ENCODE measurements around the gene SSNA1. TPM values are rescaled to one million over a fixed set of nuclear protein-coding genes. Genes with fewer than 3 reads are reported as not detected.

The SSNA1 gene
- total RNA-seq, 2 donors from 2014 or later = 114 to 124 TPM

DNA sequence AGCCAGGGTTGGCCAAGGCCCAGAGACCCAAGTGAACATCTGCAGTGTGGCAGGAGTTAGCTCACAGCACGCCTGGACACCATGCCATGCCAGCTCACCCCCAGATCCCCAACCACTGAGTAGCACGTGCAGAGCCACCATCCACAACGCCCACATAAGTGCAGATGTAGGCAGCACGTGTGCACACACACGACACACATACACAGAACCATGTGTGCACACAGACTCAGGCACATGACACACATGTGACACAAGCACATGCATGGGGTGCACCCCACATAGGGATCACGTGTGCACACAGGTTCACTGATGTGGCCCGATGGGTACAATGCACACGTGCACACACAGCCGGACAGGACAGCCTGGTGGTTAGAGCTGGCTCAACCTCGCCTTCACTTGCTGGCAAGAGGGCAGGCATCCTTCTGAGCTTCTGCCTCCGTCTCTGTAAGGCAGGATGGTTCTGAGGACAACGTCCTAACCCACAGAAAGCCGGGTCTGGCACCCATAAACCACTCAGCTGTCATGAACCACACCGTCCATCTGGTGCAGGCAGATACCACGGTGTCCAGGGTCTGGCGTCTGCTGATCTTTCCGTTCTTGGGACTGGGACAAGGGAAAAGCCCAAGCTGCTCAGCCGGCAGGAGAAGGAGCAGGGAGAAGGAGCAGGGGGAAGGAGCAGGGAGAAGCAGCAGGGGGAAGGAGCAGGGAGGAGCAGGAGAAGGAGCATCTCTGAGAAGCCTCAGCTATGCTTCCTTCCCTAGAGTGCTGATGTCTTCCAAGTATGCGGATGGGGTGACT lies 30.7 kb upstream of the SSNA1 start:
- Histone ChIP-seq H3K27me3 (replicated peaks; ENCODE audit: insufficient read depth) (peaks cover 4% of the 10 kb centered on the region), H3K27ac (no peak overlapping the region), H3K9me3 (no peaks in the 10 kb centered on the region), H3K4me3 (no peak overlapping the region), H3K4me1 (replicated peaks) (peaks cover 8% of the 10 kb centered on the region), H3K36me3 (no peaks in the 10 kb centered on the region)
- intact Hi-C loops (cut with DNase I) = no loop called here
- WGBS = 60% methylated on average over 19 of the region's 19 CpGs
- TF ChIP-seq POLR2AphosphoS5 (IDR thresholded peaks at IDR 0.05) (no peak), POLR2A (IDR thresholded peaks at IDR 0.05) (no peak)
- TF ChIP-seq, protein P1, sequence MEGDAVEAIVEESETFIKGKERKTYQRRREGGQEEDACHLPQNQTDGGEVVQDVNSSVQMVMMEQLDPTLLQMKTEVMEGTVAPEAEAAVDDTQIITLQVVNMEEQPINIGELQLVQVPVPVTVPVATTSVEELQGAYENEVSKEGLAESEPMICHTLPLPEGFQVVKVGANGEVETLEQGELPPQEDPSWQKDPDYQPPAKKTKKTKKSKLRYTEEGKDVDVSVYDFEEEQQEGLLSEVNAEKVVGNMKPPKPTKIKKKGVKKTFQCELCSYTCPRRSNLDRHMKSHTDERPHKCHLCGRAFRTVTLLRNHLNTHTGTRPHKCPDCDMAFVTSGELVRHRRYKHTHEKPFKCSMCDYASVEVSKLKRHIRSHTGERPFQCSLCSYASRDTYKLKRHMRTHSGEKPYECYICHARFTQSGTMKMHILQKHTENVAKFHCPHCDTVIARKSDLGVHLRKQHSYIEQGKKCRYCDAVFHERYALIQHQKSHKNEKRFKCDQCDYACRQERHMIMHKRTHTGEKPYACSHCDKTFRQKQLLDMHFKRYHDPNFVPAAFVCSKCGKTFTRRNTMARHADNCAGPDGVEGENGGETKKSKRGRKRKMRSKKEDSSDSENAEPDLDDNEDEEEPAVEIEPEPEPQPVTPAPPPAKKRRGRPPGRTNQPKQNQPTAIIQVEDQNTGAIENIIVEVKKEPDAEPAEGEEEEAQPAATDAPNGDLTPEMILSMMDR (IDR thresholded peaks at IDR 0.05) = no peak
- DNase-seq (ENCODE audit: low spot score) = no peak

DNA sequence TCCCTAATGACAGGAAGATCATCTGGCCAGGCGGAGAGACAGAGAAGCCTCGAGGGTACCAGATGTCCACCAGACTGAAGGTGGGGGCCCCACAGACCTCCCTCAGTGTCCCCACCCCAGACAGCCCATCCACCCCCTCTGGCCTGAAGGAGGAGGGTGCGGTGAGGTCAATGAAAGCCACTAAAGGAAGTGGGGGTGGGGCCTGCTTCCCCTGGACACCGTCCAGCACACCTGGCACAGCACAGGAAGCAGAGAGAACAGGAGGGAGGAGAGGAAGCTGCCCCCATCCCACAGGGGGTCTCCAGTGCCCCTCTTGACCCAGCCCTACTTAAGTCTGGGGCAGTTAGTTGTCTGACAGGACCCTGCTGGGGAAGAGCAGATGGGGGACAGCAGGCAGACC lies 29.9 kb upstream of the SSNA1 start:
- intact Hi-C loops (cut with DNase I) = no loop called here
- no peak for DNase-seq (ENCODE audit: low spot score)
- 38% methylated on average over 4 of the region's 4 CpGs for WGBS
- Histone ChIP-seq H3K27me3 (replicated peaks; ENCODE audit: insufficient read depth) (peaks cover 4% of the 10 kb centered on the region), H3K4me1 (replicated peaks) (peaks cover 10% of the 10 kb centered on the region), H3K36me3 (no peaks in the 10 kb centered on the region), H3K27ac (no peak overlapping the region), H3K9me3 (no peaks in the 10 kb centered on the region), H3K4me3 (no peak overlapping the region)
- TF ChIP-seq, protein P1 (IDR thresholded peaks at IDR 0.05) = no peak
- TF ChIP-seq POLR2A (IDR thresholded peaks at IDR 0.05) (no peak), POLR2AphosphoS5 (IDR thresholded peaks at IDR 0.05) (no peak)

DNA sequence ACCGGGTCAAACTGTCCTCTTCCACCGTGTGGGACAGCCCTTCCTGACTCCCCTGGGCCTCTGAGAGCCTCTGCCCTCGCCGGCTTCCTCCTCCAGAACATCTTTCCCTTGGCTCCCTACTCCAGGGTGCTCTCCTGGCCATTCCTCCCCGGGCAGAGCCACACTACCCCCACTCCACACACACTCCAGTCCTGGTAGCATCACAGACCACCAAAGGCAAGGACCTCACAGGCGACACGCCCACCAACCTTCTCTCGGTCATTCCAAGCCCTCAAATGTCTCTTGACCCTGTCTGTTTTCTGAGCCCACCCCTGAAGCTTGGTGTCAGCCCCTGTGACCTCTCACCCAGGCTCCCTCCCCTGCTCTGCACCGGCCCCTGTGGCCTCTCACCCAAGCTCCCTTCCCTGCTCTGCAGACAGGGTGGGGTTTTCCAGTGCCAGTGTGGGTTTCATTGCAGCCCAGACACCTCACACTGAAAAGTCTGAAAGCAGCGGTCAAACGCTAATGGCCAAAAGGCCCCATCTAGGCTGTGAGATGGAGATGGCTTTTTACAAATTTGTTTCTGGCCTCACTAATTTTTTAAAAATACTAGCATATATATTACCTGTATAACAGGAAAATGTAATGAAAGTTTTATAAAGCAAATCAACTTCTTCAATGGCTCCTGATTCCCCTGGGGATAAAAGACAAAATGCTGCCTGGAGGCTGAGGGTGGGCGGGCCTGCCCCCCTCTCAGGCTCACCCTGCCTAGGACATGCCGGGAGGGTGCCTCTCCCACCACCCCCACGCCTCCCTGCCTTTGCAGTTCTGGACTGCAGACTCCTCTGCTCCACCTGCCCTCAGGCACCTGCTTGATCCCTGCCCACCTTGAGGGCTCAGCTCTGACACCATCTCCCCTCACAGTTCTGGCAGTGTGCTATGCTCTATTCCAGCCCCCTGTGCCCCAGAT lies 29.1 kb upstream of the SSNA1 start:
- Histone ChIP-seq H3K4me3 (no peak overlapping the region), H3K9me3 (no peaks in the 10 kb centered on the region), H3K27ac (no peak overlapping the region), H3K36me3 (no peaks in the 10 kb centered on the region), H3K4me1 (replicated peaks) (peaks cover 10% of the 10 kb centered on the region), H3K27me3 (replicated peaks; ENCODE audit: insufficient read depth) (peaks cover 4% of the 10 kb centered on the region)
- TF ChIP-seq POLR2AphosphoS5 (IDR thresholded peaks at IDR 0.05) = no peak
- no peak for TF ChIP-seq POLR2A (IDR thresholded peaks at IDR 0.05)
- TF ChIP-seq, protein P1 (IDR thresholded peaks at IDR 0.05) = no peak
- intact Hi-C loops (cut with DNase I) = no loop called here
- 42% methylated on average over 14 of the region's 14 CpGs for WGBS
- no peak for DNase-seq (ENCODE audit: low spot score)

DNA sequence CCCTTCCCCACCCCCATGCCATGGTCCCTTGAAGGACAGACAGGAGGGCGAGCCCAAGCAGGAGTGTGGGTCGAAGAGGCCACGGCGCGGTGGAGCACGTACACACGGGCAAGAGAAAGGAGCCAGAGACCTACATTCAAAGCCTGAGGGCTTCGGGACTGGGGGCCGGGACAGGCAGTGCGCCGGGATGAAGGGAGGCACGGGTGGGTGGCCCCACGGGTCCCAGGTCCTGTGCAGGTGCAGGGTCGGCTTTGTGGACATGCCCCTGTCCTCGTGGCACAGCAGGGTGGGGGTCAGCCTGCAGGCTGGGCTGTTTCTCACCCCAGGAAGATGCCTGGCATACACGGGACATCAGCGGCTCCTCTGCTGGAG lies 28.4 kb upstream of the SSNA1 start:
- no peaks in the 10 kb centered on the region for H3K36me3 ChIP-seq
- no peak overlapping the region for H3K27ac ChIP-seq
- H3K4me3 ChIP-seq = no peak overlapping the region
- intact Hi-C loops (cut with DNase I) = no loop called here
- TF ChIP-seq POLR2A (IDR thresholded peaks at IDR 0.05) (no peak), POLR2AphosphoS5 (IDR thresholded peaks at IDR 0.05) (no peak)
- TF ChIP-seq, protein P1 (IDR thresholded peaks at IDR 0.05) = no peak
- 52% methylated on average over 17 of the region's 17 CpGs for WGBS
- peaks cover 10% of the 10 kb centered on the region for H3K4me1 ChIP-seq (replicated peaks)
- no peaks in the 10 kb centered on the region for H3K9me3 ChIP-seq
- peaks cover 4% of the 10 kb centered on the region for H3K27me3 ChIP-seq (replicated peaks; ENCODE audit: insufficient read depth)
- DNase-seq (ENCODE audit: low spot score) = no peak
